HEK293T (cell line): ENCODE data around the gene FGF7.

Experiments used
- BHLHE40 ChIP-seq: fragments of 450-650 bp; IDR thresholded peaks from 2 replicates; pipeline ENCODE4 v1.6.1; 2016; ENCODE audit warnings: mild to moderate bottlenecking, moderate library complexity, borderline replicate concordance
- ELF4 ChIP-seq: fragments of 450-650 bp; IDR thresholded peaks from 2 replicates; pipeline ENCODE4 v1.6.1; 2017; ENCODE audit warnings: antibody characterized with exemption
- FOXM1 ChIP-seq: fragments of 450-650 bp; IDR thresholded peaks from 2 replicates; pipeline ENCODE4 v1.6.1; 2017; ENCODE audit warnings: mild to moderate bottlenecking, borderline replicate concordance
- HDGF ChIP-seq: fragments of 450-650 bp; IDR thresholded peaks from 2 replicates; pipeline ENCODE4 v1.6.1; 2017; ENCODE audit warnings: antibody characterized with exemption, borderline replicate concordance
- L3MBTL2 ChIP-seq: fragments of 450-650 bp; conservative IDR thresholded peaks from 2 replicates; pipeline ENCODE4 v1.6.1; 2016; ENCODE audit warnings: mild to moderate bottlenecking
- NFRKB ChIP-seq: fragments of 450-650 bp; IDR thresholded peaks from 2 replicates; pipeline ENCODE4 v1.6.1; 2016; ENCODE audit warnings: mild to moderate bottlenecking, moderate library complexity
- SP1 ChIP-seq: fragments of 450-650 bp; IDR thresholded peaks from 2 replicates; pipeline ENCODE4 v1.6.1; 2017
- TARDBP ChIP-seq: fragments of 450-650 bp; IDR thresholded peaks from 2 replicates; pipeline ENCODE4 v1.6.1; 2016
- ZNF384 ChIP-seq: fragments of 450-650 bp; IDR thresholded peaks from 2 replicates; pipeline ENCODE4 v1.6.1; 2016
- TF ChIP-seq, protein P1 (sequence below): fragments of 450-650 bp; IDR thresholded peaks from 2 replicates; pipeline ENCODE4 v1.6.1; 2016

DNA sequence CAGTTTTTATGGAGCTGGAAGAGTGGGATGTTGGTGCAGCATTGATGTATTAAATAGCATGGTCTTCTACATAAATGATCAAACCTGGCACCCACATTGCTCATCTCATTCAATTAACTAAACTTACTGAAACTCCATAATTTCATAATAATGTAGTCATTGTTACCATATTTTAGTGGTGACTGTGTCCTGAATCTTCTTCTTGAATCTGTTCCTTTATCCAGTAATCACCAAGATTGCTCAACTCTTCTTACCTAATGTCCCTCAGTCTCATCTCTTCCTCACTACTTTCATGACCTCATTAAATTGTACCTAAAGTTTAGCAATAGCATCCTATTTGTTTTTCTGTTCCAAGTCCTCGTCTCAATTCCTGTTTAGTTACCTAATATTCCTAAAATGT lies 69.8 kb downstream of the FGF7 start:
- no peak for TF ChIP-seq ELF4
- no peak for TF ChIP-seq SP1
- TF ChIP-seq, protein P1, sequence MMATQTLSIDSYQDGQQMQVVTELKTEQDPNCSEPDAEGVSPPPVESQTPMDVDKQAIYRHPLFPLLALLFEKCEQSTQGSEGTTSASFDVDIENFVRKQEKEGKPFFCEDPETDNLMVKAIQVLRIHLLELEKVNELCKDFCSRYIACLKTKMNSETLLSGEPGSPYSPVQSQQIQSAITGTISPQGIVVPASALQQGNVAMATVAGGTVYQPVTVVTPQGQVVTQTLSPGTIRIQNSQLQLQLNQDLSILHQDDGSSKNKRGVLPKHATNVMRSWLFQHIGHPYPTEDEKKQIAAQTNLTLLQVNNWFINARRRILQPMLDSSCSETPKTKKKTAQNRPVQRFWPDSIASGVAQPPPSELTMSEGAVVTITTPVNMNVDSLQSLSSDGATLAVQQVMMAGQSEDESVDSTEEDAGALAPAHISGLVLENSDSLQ, result no peak
- no peak for TF ChIP-seq FOXM1
- TF ChIP-seq NFRKB, result no peak
- no peak for TF ChIP-seq L3MBTL2
- TF ChIP-seq TARDBP, result no peak
- TF ChIP-seq BHLHE40, result no peak
- TF ChIP-seq ZNF384, result no peak
- no peak for TF ChIP-seq HDGF
